Heart right ventricle (tissue), 16 donors: Measurements from ENCODE around the gene TMEM44. TPM values are rescaled to one million over a fixed set of nuclear protein-coding genes. Genes with fewer than 3 reads are reported as not detected.

Experiments
- ATAC-seq, 8 donors: fragments of 200-7000 bp; cut with Tn5 transposase; one replicate each; pipeline ENCODE4 v1.9.1; 2020; ENCODE audit warnings: mild to moderate bottlenecking in 8 of 8, moderate library complexity in 8 of 8, moderate number of reproducible peaks in 1 of 8
- DNase-seq, 2 donors: peaks; one replicate each; pipeline ENCODE4 v3.0.0-alpha.2; 2020
- H3K27ac ChIP-seq, 10 donors: fragments of 200-600 bp; sonication (generic) in 2 of 10; one replicate each; pipeline versions ENCODE4 v1.5.0 to v1.8.0; 2020 to 2022; ENCODE audit warnings: mild to moderate bottlenecking in 3 of 10
- H3K27me3 ChIP-seq, 7 donors: fragments of 200-600 bp; one replicate each; pipeline ENCODE4 v1.8.0; 2021 to 2022; ENCODE audit warnings: mild to moderate bottlenecking in 2 of 7
- H3K36me3 ChIP-seq, 9 donors: fragments of 200-600 bp; sonication (generic) in 1 of 9; one replicate each; pipeline versions ENCODE4 v1.5.0 to v1.8.0; 2020 to 2022; ENCODE audit warnings: mild to moderate bottlenecking in 2 of 9
- H3K4me1 ChIP-seq, 9 donors: fragments of 200-600 bp; sonication (generic) in 1 of 9; one replicate each; pipeline versions ENCODE4 v1.5.0 to v1.8.0; 2020 to 2022; ENCODE audit warnings: mild to moderate bottlenecking in 4 of 9
- H3K4me3 ChIP-seq, 10 donors: fragments of 200-600 bp; sonication (generic) in 2 of 10; one replicate each; pipeline versions ENCODE4 v1.5.0 to v1.8.0; 2020 to 2022; ENCODE audit warnings: mild to moderate bottlenecking in 7 of 10, moderate library complexity in 2 of 10
- H3K9me3 ChIP-seq, 11 donors: fragments of 200-600 bp in 10 of 11; sonication (generic) in 2 of 11; one replicate each; pipeline versions ENCODE4 v1.5.0 to v1.8.0; 2013 to 2022; ENCODE audit warnings: mild to moderate bottlenecking in 2 of 11, control low read depth in 1 of 11, moderate library complexity in 1 of 11
- WGBS, 2 donors: extraction: QIAGEN DNeasy Blood & Tissue Kit; methylation state at CpG; one replicate each; pipeline ENCODE4 v1.1.7; 2013; ENCODE audit warnings: inconsistent platforms in 1 of 2; 5-methylcytosine and 5-hydroxymethylcytosine counted together
- intact Hi-C, 10 donors: fragments of 100-400 bp; cut with DNase I; formaldehyde crosslinking; loops; one replicate each; pipeline versions ENCODE4 v1.11.1 to v1.14.2; 2022
- polyA plus RNA-seq, 2 donors: library from polyadenylated mRNA; stranded (reverse); fragments of 200-250 nt; gene quantifications; one replicate each; pipeline ENCODE4 v1.2.3, GENCODE V29; 2013
- total RNA-seq, 10 donors: library from RNA; stranded (reverse); fragmentation: NEBNext Ultra II Directional in 3 of 10; extraction: Animal tissue kit (Norgen Biotek cat#: 25700) in 3 of 10; gene quantifications; one replicate each; pipeline versions ENCODE4 v1.2.1 to v1.2.4, GENCODE V29; 2021 to 2023
- TF ChIP-seq, protein P1 (sequence below), 9 donors: fragments of 200-600 bp; sonication (generic) in 2 of 9; IDR thresholded peaks; one replicate each; pipeline versions ENCODE4 v1.5.0 to v1.8.0; 2021 to 2022; ENCODE audit warnings: antibody characterized with exemption in 9 of 9, mild to moderate bottlenecking in 5 of 9, moderate library complexity in 1 of 9
- donor health status: Arrhythmogenic right ventricular cardiomyopathy.
- donor health status: ischemic (EF 13 %, LVEDD 7.1; RV severe dilation, severe dysfunction).
- donor health status: healthy with polysubstance abuse.
- donor health status: DM: no; HTN: yes; CAD: no.
- donor health status: DM: no; HTN: no; CAD: no.
- donor health status: ischemic (EF 25% LVEDD 6.9; RV normal size, moderate dysfunction).
- donor health status: ischemic (EF 25% LVEDD 5.7; RV mildly dilated, moderate dysfunction).
- donor health status: healthy.
- donor health status: DM: yes; HTN: yes; CAD: no.
- donor health status: Ischemic cardiomyopathy.
- donor health status: ischemic (EF 35%, LVEDD 5.7; RV mildly dilated, moderate dysfunction).
- donor health status: nonischemic (EF 11% LVEDD 7.7; RV severe dilation, severe dysfunction).
- donor health status: DM: yes; HTN: yes; CAD: no.
- donor health status: PGD.
- donor health status: ischemic (EF 29% LVEDD 5.4; RV normal size, mild dysfunction).
- donor health status: nonischemic (EF 23%, LVEDD 6.1; RV moderate dilation, normal function).

TMEM44 gene
- total and polyA plus RNA-seq, 12 donors = 3.1 to 21.9 (median 5.1) TPM

DNA sequence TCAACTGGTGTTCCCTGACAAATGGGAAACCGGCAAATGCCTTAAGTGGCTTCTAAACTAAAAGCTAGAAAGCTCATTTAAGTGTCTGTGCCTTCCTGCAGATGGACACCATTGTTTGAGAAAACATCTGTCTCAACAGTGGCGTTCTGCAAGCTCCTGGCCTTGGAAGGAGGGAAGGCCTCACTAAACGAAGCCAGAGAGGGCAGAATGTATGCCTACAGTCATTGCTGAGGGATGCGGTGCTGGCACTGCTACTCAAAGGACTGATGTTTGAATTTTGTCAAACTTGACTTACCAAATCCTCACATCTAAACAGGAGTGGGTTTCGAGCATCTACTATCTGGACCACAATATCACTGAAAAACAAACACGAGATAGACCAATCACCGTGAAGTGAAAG lies 26.6 kb upstream of the TMEM44 start:
- TF ChIP-seq, protein P1, sequence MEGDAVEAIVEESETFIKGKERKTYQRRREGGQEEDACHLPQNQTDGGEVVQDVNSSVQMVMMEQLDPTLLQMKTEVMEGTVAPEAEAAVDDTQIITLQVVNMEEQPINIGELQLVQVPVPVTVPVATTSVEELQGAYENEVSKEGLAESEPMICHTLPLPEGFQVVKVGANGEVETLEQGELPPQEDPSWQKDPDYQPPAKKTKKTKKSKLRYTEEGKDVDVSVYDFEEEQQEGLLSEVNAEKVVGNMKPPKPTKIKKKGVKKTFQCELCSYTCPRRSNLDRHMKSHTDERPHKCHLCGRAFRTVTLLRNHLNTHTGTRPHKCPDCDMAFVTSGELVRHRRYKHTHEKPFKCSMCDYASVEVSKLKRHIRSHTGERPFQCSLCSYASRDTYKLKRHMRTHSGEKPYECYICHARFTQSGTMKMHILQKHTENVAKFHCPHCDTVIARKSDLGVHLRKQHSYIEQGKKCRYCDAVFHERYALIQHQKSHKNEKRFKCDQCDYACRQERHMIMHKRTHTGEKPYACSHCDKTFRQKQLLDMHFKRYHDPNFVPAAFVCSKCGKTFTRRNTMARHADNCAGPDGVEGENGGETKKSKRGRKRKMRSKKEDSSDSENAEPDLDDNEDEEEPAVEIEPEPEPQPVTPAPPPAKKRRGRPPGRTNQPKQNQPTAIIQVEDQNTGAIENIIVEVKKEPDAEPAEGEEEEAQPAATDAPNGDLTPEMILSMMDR (IDR thresholded peaks at IDR 0.05) = no peak
- Histone ChIP-seq H3K4me1 (peaks cover 0 to 36% (median 9%) of the 10 kb centered on the region in 9 donors), H3K36me3 (peaks cover 0 to 87% (median 18%) of the 10 kb centered on the region in 9 donors), H3K27ac (no peak overlapping the region), H3K9me3 (no peaks in the 10 kb centered on the region), H3K27me3 (no peaks in the 10 kb centered on the region), H3K4me3 (no peak overlapping the region)
- WGBS, 2 donors = 85 to 89% methylated on average over 7 of the region's 7 CpGs
- intact Hi-C loops = no loop called here
- no peak for DNase-seq
- no peak for ATAC-seq

DNA sequence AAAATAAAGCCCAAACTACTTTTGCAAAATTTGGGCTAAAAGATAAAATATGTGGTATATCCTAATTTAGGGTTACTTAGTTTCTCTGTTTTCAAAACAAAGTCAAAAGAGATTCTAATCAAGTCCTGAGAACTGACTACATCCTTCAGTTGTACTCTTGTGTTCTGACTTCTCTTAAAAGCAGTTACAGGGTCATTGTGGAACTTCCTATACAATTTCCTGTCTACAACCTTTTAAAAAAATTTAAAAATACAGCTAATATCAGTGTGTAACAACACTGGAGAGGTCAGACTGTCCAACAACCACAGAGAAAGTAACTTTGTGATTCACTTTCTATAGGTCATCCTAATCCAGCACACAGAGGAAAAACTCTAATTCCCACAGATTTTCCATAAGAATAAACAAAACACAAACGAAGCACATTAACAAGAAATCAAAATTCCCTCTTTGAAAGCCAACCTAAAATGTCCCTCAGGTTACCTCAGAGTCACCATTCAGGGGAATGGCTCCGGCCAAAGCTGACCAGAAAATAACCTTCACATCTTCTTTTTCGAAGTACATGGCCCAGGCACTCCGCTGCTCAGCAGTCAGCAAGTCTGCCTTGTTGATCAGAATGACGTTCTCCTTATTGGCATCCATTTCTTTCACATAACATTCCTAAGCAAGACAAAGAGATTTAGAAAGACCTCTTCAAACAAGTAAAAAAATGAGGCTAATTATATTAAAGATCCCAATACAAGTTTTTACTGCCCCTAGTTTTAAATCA lies 25.4 kb upstream of the TMEM44 start:
- H3K9me3 ChIP-seq = no peaks in the 10 kb centered on the region
- DNase-seq (no peak), ATAC-seq (peak in 4 of 8 donors; percentile 30 to 74 (median 56))
- TF ChIP-seq, protein P1 (IDR thresholded peaks at IDR 0.05) = no peak
- no peak overlapping the region for H3K4me3 ChIP-seq
- peaks cover 0 to 36% (median 9%) of the 10 kb centered on the region in 9 donors for H3K4me1 ChIP-seq
- H3K27me3 ChIP-seq = no peaks in the 10 kb centered on the region
- intact Hi-C loops = no loop called here
- H3K27ac ChIP-seq = peak overlapping the region in 5 of 10 donors; percentile 21 to 56 (median 42)
- 76 to 84% methylated on average over 5 of the region's 5 CpGs for WGBS, 2 donors
- H3K36me3 ChIP-seq = peaks cover 0 to 87% (median 18%) of the 10 kb centered on the region in 9 donors

DNA sequence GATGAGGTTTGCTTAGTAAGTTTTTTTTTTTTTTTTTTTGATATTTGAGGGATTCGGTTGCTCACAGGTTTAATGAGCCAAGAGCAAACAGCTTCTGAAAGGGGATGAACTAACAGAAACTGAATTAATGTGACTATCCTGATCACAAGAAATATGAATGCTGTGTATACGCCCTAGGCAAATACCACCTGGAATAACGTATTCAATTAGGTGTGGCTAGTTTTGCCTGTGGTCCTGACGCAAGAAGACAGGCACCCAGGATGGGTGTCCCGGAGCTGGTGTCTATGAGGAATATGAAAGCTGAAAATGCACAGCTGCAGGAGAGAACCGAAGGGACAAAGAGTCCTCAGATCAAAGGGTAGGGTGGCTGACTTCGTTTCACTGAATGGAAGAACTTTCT lies 24.2 kb upstream of the TMEM44 start:
- peaks cover 0 to 90% (median 25%) of the 10 kb centered on the region in 9 donors for H3K36me3 ChIP-seq
- no peak overlapping the region for H3K4me3 ChIP-seq
- 89 to 95% methylated on average over 7 of the region's 7 CpGs for WGBS, 2 donors
- TF ChIP-seq, protein P1 (IDR thresholded peaks at IDR 0.05) = no peak
- no peaks in the 10 kb centered on the region for H3K9me3 ChIP-seq
- intact Hi-C loops = no loop called here
- ATAC-seq (no peak), DNase-seq (no peak)
- H3K27ac ChIP-seq = peak overlapping the region in 3 of 10 donors; percentile 8 to 44 (median 12)
- H3K27me3 ChIP-seq = no peaks in the 10 kb centered on the region
- peaks cover 0 to 36% (median 9%) of the 10 kb centered on the region in 9 donors for H3K4me1 ChIP-seq

DNA sequence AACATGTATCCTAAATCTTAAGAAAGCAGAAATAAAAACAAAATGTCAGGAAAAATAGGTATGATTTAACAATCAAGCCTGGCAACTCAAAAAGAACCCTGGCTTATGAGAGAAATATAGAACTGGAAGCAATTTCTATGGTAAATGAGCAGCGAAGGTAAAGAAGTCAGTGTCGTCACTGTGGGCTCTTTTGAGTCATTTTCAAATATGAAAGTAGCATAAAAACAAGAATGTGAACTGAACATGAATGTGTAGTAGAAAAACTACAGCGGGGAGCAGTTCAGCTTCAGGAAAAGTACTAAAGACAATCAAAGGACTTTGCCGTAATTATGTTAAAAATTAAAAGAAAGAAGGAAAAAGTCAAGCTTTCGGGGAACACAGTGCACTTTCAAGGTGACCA lies 21.2 kb upstream of the TMEM44 start:
- intact Hi-C loops = no loop called here
- DNase-seq (no peak), ATAC-seq (no peak)
- Histone ChIP-seq H3K4me1 (peaks cover 0 to 17% (median 0%) of the 10 kb centered on the region in 9 donors), H3K9me3 (no peaks in the 10 kb centered on the region), H3K36me3 (peaks cover 5 to 90% (median 52%) of the 10 kb centered on the region in 9 donors), H3K4me3 (no peak overlapping the region), H3K27ac (no peak overlapping the region), H3K27me3 (no peaks in the 10 kb centered on the region)
- TF ChIP-seq, protein P1 (IDR thresholded peaks at IDR 0.05) = no peak
- WGBS, 2 donors = 94 to 97% methylated on average over 5 of the region's 5 CpGs
